M059J (cell line): Measurements from ENCODE around the gene C1orf21. TPM values are rescaled to one million over a fixed set of nuclear protein-coding genes. Genes with fewer than 3 reads are reported as not detected.
"Not testable (repeated sequence)": the region's sequence is repeated elsewhere in the genome, so short reads cannot be mapped to it uniquely, and the experiment has no call there.

Experiments
- DNase-seq: peaks from one replicate; pipeline ENCODE4 v3.0.0-alpha.2; 2012; ENCODE audit warnings: low read depth
- total RNA-seq: library from RNA; depleted of rRNA; stranded (reverse); fragments of >200 nt; shearing (Covaris generic); gene quantifications from 2 replicates; pipeline ENCODE4 v1.2.3, GENCODE V29; 2014; rRNA removed

Gene C1orf21, protein sequence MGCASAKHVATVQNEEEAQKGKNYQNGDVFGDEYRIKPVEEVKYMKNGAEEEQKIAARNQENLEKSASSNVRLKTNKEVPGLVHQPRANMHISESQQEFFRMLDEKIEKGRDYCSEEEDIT
- 22.2 and 27.2 TPM in 2 replicates for total RNA-seq

DNA sequence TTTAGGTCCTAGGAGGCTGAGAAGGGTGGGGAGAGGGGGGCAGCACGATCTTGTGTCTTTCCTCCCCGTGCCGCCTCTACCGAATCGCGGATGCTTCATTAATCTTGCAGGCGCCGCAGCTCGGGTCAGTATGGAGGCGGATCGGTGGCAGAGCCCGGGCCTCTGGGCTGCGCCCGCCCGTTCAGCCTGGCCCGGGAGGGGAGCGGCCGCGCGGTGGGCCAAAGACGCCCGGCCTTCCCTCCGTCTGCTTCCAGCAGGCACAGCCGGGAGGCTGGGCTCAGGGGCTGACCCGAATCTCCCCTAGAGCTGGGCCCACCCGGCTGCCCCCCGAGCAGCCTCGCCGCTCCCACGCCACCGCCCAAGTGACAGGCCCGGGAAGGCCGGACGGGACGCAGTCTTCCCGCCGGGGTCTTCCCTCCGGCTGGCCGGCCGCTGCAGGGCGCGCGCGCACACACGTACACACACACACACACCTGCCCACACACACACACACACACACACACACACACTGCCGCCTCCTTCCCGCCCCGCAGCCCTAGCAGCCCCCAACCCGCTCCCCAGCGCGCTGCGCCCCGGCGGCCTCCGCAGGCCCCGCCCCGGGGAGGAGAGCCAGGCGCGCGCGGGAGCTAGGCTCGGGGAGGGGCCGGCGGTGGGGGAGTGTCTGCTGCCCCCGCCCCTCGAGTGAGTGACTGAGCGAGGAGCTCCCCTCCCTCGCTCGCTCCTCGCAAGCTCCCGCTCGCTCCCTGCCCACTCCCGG, at the start of gene C1orf21:
C1orf21 (plus strand) TSS at position 718 of the 757 bp plus-strand sequence. CDS start 90,481 bp downstream, outside the sequence.
- DNase-seq, result peak; percentile 85

DNA sequence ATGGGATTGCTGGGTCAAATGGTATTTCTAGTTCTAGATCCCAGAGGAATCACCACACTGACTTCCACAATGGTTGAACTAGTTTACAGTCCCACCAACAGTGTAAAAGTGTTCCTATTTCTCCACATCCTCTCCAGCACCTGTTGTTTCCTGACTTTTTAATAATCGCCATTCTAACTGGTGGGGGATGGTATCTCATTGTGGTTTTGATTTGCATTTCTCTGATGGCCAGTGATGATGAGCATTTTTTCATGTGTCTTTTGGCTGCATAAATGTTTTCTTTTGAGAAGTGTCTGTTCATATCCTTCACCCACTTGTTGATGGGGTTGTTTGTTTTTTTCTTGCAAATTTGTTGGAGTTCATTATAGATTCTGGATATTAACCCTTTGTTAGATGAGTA, 49.0 kb upstream of the C1orf21 start:
- DNase-seq, result not testable (repeated sequence)

DNA sequence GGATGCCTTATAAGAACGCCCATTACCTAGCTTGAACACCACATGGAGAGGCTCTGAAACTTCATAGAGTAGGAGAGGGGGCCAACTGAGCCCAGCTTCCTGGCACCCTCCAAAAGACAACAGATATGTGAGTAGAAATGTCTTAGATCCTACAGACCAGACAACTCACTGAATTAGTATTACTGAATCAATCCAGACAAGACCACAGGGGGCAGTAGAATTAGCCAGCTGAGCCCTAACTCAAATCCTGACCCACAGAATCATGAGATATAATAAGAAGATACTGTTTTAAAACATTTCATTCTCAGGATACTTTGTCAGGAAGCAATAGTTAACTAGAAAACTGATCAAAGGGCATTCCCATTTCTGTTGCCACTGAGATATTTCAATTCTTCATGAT, 45.8 kb upstream of the C1orf21 start:
- DNase-seq, result no peak

DNA sequence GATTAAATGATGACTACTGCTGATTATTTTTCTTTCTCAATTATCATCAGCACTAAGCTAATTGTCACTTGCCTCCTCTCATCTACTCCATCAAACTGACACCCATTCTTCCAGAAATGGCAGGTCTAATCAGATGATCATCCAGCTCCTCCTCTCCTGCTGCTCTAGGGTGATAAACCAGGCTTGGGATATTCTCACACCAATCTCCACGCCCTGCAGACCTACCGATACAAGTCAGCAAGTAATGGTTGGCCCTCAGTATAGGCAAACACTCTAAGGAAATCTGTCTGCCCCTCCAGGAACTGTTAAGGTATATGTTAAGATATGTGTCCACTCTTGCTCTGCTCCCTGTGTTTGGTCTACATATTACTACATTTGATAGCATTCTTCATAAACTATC, 36.3 kb upstream of the C1orf21 start:
- DNase-seq, result no peak

DNA sequence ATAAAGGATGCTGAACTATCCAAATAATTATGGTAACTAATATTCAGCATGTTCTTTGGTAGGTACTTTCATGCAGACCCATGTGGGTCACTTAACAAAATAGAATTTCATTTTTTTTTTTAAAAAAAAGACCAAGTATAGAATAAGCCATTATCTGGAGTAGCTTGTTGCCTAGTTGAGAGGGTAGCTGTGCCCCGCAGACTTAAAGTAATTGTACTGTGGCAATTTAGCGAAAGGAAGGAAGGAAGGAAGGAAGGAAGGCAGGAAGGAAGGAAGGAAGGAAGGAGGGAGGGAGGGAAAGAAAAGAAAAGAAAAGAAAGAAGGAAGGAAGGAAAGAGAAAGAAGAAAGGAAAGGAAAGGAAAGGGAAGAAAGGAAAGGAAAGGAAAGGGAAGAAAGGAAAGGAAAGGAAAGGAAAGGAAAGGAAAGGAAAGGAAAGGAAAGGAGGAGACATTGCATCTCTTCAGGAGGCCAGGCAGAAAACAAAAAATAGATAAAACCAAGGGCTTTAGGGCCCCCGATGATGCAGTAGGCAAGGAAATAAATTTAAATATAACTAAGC, 35.3 kb upstream of the C1orf21 start:
- DNase-seq, result no peak

DNA sequence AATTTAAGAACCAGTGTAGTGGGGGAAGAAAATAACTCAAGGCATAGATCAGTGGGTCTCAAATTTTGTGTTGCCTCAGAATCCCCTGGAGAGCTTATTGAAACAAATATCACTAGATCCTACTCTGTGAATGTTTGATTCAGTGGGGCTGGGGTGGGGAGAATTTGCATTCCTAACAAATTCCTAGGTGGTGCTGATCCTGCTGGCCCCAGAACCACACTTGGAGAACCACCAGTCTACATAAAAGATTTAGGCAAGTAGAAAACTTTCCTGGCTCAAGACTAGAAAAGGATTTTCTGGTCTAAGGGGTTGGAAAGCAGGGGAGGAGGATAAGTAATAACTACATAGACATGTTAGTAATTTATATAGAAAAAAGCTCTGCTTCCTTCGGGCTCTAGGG, 34.1 kb upstream of the C1orf21 start:
- no peak for DNase-seq

DNA sequence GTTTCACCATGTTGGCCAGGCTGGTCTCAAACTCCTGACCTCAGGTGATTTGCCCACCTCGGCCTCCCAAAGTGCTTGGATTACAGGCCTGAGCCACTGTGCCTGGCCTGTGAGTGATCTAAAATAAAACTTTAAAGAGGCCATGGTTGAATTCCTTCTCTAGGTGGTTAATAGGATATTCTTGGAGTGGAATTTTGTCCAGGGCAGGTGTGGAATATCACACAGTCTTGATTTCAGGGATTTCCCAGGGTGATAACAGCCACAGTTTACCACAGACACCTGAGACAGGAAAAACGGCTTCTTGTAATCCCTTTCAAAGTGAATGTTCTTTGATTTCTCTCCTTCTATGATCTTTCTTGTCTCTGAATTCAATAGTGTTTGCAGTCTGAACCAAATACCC, 32.1 kb upstream of the C1orf21 start:
- DNase-seq, result no peak

DNA sequence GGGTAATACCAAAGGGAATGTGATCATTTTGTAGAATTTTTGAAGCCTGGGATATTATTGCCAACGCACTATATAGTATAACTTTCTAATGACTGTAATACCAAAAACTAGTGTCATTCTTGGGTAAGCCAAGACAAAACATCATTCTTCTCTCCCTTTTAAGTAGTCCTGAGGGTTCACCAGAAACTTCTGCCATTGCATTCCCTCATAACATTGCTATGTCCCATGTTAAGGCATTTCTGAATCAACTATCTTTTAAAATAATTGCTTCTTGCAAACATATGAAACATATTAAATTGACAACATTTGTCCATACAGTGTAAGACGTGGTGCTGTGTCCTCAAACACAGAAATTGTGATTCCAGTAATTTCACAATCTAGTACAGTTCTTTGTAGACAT, 29.9 kb upstream of the C1orf21 start:
- no peak for DNase-seq

DNA sequence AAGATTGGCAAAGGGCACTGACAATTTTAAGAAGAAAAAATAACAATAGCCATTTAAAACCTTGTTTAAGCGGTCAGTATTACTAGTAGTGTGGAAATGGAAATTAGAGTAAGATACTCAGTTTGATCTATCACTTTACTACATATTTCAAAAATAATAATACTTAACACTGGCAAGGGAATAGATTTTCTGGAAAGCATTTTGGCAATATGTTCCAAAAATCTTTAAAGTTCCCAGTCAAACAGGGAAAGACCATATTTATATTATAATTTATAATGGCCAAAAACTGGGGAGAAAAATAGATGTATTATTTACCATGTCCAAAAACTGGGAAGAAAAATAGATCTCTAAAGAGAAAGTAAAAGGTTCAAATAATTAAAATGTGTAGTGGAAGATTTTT, 28.6 kb upstream of the C1orf21 start:
- no peak for DNase-seq

DNA sequence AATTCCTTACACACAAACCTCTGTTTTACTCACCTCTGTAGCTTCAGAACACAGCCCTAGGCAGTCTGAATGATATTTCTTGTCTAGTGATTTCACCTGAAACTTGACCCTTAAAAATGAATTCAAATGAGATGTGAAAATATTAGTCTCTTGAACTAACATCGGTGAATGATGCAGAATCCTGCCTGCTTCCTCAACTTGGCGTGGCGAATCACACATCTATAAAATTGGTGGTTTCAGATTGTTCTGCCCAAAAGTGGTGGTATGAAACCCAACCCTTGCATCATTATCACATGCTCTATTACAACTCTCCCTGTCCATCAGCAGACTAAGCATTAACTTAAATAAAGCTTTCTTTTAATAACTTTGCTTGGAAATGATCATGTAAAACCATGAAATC, 26.9 kb upstream of the C1orf21 start:
- no peak for DNase-seq

DNA sequence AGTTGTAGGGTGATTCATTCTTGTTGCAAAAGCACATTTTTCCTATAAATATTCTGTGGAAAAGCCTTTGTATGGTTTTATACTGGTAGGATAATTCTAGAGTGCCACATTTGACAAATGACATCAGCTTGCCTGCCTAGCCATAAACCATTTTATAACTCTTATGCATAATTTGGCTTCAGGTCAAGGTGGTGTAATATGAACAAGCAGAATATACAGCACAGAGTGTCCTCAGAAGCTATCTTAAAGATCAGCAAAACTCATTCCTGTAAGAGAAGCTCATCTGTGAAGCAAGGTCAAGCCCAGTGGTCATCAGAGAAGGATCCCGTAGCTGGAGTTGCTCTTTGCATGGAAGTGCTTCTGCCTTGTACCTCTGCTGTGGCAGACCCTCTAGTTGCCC, 24.0 kb upstream of the C1orf21 start:
- DNase-seq, result peak; percentile 14

DNA sequence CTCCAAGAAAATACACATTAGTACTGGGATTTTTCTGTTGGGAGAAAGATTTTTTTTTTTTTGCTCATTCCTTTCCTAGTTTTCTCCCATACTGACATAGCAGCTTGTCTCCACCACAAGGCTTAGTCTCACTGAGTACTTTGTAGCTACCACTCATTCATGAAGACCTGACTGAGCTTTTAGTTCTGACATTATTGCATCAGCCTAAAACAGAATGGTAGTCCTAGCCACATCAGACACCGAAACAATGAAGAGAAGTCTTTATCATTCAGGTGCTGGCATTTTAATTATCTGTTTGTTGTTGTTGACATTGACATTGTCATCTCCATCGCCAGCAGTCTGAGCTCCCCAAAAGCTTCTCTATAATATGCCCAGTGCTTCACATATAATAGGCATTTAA, 21.1 kb upstream of the C1orf21 start:
- no peak for DNase-seq

DNA sequence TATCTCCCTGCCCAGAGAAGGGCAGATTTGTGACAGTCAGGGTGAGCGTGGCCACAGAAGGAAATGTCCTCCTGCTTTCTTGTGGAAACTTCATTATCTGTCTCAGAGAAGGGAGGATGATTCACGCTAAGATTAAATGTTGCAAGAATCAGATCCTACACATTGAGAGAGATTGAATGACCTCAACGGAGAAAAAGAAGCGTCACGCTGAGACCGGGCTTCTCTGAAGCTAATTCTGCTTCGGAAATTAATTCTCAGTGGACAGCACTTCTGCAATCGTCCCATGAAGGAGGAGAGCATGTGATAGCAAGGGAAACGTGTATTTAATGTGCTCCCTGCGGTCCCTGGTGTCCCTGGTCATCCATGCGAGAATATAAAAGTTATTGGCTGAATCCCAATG, 19.8 kb upstream of the C1orf21 start:
- DNase-seq, result no peak

DNA sequence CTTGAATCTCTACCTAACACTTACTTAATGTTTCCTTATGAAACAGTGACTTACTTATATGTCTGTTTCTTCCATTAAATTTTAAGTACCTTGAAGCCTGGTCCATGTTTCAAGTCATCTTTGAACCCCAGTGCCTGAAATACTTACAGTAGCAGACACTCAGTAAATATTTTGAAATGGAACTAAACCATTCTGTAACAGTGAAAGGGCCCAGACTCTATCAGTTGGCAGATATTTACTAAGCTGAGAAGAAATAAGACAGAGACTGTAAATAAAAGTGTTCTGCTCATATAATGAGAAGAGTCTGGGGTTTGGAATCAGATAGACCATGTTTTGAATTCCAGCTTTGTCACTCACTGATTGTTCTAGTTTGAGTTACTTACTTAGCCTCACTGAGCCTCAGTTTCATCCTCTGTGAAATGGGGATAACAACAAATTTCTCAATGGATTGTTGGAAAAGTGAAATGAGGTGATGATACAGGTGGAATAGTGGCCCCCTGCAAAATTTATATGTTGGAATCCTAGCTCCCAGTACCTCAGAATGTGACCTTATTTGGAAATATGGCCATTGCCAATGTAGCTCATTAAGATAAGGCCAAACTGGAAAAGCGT, 19.3 kb upstream of the C1orf21 start:
- DNase-seq, result no peak

DNA sequence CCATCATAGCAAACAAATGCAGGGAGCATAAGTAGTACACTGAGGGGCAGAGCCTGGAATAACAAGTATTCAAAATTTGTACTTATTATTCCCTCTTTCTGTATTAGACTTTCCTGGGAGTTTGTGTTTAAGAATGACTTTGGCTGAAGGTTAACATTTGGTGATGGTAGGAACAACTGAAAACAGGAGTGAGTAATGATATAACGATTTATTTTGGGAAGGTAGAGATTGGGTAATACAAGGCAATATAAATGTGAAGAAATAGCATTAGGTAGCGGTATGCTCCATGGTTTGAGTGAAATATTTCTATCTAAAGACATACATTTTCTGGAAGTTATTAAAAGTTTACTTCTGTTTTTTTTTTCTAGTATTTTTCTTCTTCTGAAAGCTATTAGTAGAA, 18.5 kb upstream of the C1orf21 start:
- DNase-seq, result no peak

DNA sequence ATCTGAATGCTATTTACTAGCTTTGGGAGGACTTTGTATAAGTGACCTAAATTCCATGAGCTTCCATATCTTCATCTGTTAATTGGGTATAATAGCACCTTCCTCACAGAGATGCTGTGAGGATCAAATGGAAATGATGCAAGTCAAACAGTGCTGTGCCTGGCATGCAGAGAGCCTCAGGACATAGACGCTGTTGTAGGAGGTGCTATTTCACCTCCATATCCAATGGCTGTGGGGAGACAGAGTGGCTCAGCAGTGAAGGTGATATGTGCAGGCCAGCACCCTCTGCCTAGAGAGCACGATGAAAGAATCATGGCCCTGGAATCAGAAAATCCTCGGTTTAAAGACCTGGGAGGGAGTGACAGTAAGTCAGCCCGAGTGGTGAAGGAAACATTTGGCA, 16.0 kb upstream of the C1orf21 start:
- no peak for DNase-seq

DNA sequence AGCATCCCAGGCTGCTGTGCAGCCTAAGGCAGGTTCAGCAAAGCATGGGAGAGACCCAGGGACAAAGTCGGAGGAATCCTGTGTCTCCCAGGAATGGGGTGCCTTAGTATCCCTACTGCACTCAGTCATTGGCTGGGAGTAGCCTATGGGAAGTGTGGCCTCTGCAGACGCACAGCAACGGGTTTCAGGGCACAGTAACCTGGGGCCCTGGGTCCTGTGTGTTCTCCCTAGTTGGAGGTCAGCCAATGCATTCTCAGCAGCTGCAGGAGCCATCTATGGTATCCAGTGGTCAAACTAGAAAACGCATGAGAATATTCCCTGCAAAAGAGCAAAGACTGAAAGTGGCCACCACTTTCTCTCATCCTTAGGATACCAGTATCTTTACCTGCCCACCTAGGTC, 13.7 kb upstream of the C1orf21 start:
- DNase-seq, result no peak

DNA sequence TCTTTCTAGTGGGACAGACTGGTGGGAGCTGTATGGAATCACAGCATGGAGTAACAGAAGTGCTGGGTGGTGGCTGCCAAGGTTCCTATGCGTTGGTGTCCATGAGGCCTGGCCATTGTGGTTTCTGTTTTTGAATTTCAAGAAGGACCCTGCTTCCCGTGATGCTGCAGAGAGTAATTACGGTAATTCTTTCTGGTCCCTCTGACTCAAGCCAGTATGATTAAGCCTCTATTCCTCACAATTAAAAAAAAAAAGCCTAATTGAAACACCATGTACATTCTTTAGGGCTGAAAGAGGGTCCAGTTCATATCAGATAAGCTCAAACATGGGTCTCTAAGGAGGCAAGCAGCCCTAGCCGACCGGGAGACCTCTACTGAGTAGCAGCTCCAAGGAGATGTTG, 10.5 kb upstream of the C1orf21 start:
- DNase-seq, result no peak

DNA sequence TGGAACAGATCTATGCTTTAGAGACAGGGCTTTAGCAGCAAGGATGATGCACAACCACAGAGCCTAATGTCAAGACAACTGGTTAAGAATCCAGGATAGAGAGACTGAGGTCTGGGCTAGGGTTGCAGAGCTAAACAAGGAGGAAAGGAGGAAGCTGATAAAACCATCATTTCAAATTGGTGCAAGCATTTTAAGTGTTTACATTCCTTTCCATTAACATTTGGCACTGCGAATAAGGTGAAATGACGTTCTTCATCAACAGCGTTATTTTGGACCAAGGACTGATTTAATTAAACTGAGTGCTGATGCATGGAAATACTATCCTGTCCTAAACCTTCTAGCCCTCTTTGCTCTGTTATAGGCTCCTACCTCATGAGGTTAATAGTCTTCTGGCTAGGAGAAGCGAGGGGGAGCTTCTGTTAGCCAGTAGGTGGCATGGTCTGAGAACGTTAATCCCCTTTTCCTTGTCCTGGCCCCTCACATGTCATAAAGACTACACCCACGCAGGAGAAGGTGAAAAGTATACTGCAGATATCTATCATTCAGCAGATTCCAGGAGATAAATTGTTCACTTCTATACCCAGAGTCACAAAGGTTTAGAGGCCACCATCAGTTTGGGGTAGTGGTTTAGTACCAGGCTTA, 7.6 kb upstream of the C1orf21 start:
- no peak for DNase-seq

DNA sequence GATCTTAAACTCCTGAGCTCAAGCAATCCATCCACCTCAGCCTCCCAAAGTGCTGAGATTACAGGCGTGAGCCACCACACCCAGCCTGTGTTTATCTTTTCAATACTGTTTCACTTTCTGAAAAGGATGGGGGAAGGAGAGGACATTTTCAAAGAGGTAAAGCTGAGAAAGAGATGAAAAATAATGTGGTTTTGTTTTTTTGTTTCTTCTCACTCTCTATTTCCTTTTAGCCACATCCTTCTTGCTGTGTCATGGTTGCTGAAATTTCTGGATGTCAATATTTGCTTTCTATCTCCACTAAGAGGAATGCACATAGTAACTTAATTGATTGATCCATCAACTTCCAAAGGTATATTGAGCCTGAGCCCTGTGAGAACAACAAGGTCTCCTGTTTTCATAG, 6.4 kb upstream of the C1orf21 start:
- DNase-seq, result no peak

DNA sequence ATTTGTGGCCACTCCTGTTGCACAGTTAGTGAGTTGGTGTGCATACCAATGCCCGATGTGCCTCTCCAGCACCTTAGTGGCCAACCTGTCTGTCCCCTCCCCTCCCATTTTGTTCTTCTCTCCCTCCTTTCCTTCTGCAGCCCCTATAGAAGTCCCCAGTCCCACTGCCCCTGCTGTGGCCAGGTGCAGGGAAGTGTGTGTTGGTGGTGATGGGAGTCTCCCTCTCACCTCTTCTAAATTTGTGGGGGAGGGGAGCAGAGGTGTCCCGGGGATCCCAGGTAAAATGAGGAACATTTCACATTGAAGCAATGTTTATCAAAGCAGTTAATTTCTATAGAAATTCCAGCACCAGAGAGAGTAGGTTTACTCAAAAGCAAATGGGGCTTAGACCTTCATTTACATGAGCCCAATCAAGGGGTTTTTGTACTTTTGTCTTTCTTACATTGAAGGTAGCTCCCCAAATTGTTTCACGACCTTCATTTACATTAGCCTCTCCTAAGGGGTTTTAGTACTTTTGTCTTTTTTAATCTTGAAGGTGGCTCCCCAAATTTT, 3.0 kb upstream of the C1orf21 start:
- no peak for DNase-seq

DNA sequence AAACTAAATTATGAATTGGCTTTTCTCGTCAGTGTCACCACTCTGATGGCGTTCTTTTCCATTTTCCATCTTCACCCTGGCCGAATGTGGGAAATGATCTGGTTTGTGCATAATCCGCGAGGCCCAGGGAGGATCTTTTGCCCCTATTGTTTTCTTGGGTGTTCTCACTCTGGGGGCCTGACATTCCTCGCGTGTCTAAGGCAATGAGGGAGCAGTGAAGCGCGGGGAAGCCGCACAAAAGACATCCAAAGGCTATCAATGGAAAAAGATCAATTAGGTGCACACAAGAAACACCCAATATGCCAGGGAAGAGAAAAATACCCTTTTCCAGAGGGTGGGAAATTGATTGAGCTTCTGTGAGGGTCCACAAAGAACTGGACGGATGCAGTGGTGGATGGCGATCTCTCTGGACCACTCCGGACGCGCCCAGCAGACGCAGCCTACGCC, 941 bp upstream of the C1orf21 start:
- no peak for DNase-seq
